Measurements from ENCODE around the gene SUPV3L1.
"Not testable (repeated sequence)": the region's sequence is repeated elsewhere in the genome, so short reads cannot be mapped to it uniquely, and the experiment has no call there.

DNA sequence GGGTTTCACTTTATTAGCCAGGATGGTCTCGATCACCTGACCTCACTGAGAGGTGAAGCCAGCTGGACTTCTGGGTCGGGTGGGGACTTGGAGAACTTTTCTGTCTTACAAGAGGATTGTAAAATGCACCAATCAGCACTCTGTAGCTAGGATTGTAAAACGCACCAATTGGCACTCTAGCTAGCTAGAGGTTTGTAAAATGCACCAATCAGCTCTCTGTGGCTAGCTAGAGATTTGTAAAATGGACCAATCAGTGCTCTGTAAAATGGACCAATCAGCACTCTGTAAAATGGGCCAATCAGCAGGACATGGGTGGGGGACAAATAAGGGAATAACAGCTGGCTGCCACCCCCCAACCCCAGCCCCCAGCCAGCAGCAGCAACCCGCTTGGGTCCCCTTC lies 4.7 kb upstream of the SUPV3L1 start:
- TF ChIP-seq CTCF, POLR2A, POLR2AphosphoS5, EP300 (IDR thresholded peaks at IDR 0.05): not testable (repeated sequence)

Measured in sigmoid colon (tissue), 4 donors.